GM23338 (cell line): ENCODE results near the gene MCFD2.

Experiments
- CREB1 ChIP-seq: fragments of 250-450 bp; sonication (Bioruptor Pico); IDR thresholded peaks from 2 replicates; pipeline ENCODE4 v1.5.0; 2020; ENCODE audit warnings: low read depth, mild to moderate bottlenecking, moderate library complexity
- CTCF ChIP-seq, 2 experiments: fragments of 200-600 bp in 1 of 2; sonication (generic) in 1 of 2; conservative IDR thresholded peaks; 2 replicates each; pipeline versions ENCODE4 v1.5.1 to v1.6.1; 2016 to 2017; ENCODE audit warnings: antibody characterized with exemption in 2 of 2, low read depth in 2 of 2, mild to moderate bottlenecking in 2 of 2, moderate library complexity in 1 of 2
- EZH2 ChIP-seq: fragments of 200-600 bp; sonication (generic); IDR thresholded peaks from one replicate; pipeline ENCODE4 v1.8.0; 2017; ENCODE audit warnings: antibody characterized with exemption, mild to moderate bottlenecking, low read depth; ENCODE audit not compliant: unreplicated experiment
- JUNB ChIP-seq: IDR thresholded peaks from one replicate; pipeline ENCODE4 v1.6.1; 2016; ENCODE audit warnings: antibody characterized with exemption; ENCODE audit not compliant: unreplicated experiment
- NANOG ChIP-seq: IDR thresholded peaks from 2 replicates; pipeline ENCODE4 v1.6.1; 2016; ENCODE audit warnings: antibody characterized with exemption, borderline replicate concordance
- POLR2AphosphoS5 ChIP-seq: IDR thresholded peaks from 2 replicates; pipeline ENCODE4 v1.6.1; 2016; ENCODE audit warnings: antibody characterized with exemption, low read depth
- REST ChIP-seq: IDR thresholded peaks from one replicate; pipeline ENCODE4 v1.6.1; 2018; ENCODE audit warnings: antibody characterized with exemption; ENCODE audit not compliant: unreplicated experiment
- STAT1 ChIP-seq: IDR thresholded peaks from one replicate; pipeline ENCODE4 v1.6.1; 2016; ENCODE audit warnings: antibody characterized with exemption; ENCODE audit not compliant: unreplicated experiment
- ZNF462 ChIP-seq: fragments of 250-450 bp; sonication (Bioruptor Pico); IDR thresholded peaks from 2 replicates; pipeline ENCODE4 v1.5.0; 2020; ENCODE audit warnings: mild to moderate bottlenecking, moderate library complexity

- TF ChIP-seq CTCF (conservative IDR thresholded peaks at IDR 0.05; ENCODE audit: low read depth in 2 of 2) (no peak), NANOG (no peak), EZH2 (no peak), POLR2AphosphoS5 (no peak), CREB1 (no peak), REST (no peak), JUNB (no peak), STAT1 (no peak), ZNF462 (CRISPR knock-in tag) (no peak)
Measured at GRCh38 chr2:46964835-46965560, 49.4 kb upstream of the MCFD2 start.
